Measurements from ENCODE around the gene BTG1.
A peak's percentile ranks its signal among the peaks of the same experiment; 100 is the strongest.

The BTG1 gene, protein sequence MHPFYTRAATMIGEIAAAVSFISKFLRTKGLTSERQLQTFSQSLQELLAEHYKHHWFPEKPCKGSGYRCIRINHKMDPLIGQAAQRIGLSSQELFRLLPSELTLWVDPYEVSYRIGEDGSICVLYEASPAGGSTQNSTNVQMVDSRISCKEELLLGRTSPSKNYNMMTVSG

DNA sequence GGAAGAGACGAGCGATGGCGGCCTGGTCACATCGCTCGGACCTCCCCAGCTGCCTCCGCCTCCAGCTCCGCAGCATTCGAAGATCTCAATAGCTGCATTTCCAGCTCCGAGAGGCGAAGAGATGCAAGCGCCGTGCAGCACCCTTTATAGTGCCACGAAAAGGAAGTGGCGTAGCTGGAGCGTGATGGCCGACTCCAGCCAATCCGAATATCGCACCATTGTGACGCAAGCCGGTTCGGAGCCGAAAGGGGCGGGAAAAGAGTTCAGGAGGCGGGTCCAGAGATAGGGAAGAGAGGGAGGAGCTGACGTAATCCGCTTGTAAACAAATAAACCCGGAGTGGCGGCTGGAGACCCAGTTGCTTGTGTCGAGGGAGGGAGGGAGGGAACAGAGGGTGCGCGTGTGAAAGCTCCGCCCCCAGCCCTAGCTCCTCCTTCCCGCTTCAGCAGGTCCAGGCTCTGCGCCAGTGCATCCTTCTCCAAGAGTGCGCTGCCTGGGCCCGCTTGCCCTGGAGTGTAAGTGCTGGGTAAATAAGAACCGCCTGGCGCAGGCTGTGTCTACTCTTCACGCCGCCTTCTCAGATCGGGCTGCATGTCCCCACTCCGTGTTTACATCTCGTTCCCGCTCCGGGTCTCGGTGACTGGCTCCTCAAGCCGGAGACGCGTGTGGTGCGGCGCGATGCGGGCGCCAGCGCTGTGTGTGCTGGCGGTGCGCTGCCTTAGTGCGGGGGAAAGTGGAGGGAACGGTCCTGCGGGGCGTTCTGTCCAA lies at the start of gene BTG1:
BTG1 (minus strand) TSS at position 116 of the 766 bp plus-strand sequence. CDS start 311 bp downstream, outside the sequence.
- DNase-seq: peak; percentile 100

DNA sequence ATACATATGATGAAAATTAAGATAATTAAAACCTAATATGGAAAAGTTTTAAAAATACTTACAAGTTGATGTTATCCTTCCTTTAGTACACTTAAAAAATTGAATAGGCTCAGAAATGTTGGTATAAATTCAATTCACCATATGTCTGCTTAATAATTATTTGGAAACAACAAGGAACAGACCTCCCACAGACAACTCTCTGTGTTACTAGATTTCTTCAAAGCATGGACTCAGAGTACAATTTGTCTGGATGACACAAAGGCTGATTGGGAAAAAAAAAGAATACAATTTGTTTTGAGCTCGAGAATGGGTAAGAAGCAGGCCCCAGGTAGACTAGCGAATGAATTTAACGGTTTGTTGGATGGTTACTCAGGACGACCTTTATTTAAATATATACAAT lies 48.9 kb upstream of the BTG1 start:
- no peak for DNase-seq

DNA sequence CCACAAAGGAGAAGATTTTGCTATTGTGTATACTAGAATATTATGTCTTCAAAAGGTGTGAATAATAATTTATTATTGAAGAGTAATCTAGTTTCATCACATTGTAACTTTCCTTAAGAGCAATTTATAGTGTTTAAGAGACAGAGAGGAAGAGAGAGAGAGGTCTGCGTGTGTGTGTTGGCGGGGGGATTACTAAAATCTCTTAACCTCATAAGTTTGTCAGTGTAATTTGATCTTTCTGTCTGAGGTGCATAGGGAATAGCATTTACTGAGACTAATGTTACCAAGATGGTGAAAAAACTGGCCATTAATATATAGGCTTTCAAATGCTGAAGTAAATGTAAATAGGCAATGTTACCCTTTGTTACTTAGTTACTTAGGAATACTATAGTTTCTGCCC lies 48.2 kb upstream of the BTG1 start:
- no peak for DNase-seq

DNA sequence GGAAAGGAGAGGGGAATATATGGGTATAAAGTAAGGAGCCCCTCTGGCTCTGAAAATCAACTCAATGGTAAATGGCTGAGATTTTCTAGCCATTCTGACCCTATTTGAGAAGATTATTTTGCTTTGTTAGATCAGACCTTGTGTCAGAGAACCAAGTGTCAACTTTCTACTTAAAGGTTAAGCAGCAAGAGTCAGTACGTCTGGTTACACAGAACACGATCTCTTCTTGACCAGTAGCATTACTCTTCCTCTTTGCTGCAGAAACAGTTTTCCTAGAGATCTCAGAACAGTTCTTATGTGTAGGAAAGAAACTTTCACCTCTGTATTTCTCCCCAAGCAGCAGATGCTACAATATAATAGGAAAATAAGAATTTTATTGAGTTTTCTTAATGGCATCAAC lies 47.4 kb upstream of the BTG1 start:
- no peak for DNase-seq

DNA sequence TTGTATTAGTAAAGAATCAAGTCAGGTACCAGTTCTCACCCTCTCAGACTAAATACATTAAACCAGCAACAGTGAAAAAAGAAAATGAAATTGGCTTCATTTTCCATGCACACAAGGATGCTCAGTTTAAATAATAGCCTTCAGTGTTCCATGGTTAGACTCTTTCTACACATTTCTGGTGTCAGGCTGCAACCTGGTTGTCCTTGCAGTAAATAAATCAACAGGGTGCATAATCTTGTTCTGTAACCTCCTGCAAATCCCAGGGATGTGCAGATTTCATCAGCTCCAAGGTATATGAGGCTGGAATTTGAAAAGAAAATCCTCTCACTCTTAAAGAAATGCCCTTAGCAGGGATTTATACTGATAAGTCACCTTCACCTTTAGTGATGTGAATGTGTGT lies 46.7 kb upstream of the BTG1 start:
- DNase-seq: no peak

DNA sequence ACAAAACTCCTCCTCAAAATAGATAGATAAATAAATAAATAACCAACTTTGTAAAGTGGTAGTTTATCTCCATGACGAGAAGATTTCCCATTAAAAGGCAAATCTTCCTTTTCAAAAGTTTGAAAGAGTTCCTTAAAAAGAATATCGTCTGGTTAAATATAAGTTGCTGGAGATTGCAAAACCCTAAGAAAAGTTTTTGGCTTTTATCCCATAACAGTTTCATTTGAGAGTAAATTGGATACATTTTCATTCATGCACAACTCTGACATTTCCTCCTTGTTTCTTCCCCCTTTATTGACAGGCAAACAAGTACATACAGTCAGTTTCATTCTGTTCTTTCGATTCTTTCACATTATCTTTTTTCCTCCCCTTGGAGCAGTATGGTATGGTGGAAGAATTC lies 45.4 kb upstream of the BTG1 start:
- no peak for DNase-seq

DNA sequence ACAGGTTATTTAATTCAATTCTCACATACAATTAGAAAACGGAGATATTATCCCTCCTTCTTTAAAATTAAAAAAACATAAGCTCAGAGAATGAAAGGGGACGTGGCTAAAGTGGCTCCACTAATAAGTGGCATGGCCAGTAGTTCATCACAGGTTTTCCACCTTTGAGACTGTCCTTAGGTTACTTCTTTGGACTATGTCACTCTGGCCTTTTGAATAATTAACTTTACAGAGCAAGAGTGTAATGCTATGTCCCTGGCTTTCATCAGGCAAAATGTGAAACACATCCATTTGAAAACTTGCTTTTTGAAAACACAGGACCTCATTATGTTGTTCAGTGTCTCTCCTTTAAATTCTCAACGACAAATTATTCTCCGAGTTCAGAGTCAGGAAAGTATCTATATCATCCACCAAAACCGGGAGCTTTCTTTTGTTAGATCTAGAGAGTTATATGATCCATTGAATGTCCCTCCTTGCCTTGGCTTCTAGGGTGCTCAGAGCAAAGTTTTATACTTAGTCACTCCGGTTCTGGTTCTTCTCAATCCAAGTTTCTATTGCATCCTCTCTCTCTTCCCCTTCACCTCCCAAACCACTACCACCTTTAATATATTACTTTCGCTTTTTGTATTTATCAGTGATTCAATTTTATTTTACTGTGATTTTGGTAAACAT lies 43.0 kb upstream of the BTG1 start:
- DNase-seq: no peak

DNA sequence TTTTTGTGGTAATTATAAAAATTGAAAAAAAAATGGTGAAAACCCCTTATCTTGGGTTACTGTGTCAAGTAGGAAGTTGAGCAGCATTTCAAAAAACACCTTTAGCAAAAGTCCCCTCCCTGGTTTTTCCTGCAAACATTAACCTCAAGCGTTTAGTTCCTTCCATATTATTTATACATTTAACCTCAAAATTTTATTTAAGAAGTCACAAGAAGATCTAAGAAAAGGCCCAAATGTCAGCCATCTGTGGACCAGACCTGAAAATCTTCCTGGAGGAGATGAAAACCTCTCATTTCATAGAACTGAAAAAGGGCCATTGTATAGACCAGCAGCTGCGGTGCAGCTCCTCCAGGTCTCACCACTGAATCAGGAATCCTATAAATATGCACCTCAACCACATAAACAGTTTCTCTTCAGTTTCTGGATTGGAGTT lies 40.4 kb upstream of the BTG1 start:
- no peak for DNase-seq

DNA sequence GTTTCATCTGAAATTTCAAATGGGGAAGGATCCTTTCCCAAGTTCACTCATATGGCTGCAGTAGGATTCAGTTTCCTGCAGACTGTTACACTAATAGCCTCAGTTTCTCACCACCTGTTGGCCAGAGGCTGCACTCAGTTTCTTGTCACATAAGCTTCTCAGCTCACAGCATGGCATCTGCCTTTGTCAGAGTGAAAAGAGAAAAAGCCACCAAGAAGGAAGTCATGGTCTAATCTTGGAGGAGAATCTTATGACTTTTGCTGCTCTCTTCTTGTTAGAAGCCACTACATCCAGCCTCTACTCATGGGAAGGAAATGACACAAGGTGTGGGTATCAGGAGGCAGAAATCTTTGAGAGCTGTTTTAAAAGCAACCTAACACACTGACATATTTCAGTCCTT lies 39.4 kb upstream of the BTG1 start:
- no peak for DNase-seq

DNA sequence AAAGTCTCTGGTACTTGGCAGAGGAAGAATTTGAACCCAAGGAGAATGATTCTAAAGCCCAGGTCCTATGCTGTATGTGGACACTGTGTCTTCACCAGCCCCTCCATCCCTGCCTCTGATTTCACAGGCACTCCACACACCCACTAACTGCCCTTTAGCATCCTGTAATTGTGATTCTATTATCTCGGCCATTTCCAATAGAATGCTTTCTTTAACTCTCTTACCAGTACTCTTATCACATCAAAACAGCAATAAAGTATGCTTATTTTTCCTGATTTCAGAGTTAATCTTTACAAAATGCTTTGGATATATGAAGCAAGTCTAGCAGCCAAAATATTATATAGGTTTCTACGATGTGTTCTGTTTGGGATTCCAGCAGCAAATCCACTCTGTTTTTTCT lies 37.9 kb upstream of the BTG1 start:
- DNase-seq: no peak

DNA sequence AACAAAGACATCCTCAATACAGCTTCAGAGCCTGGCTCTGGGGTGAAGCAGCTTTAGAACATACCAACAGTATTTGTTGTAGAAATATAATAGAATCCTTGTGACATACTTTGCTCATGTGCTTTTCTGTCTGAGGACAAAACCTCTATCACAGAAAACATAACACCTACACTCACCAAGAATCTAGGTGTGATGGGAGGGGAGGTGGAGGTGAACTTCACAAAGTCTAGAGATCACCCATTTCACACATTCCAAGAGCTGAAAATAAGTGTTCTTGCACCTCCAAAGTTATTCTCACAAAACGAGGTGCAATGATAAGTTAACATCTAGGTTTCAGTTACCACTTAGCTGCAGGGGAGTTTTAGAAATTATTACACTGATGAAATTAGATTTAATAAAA lies 32.7 kb upstream of the BTG1 start:
- no peak for DNase-seq

DNA sequence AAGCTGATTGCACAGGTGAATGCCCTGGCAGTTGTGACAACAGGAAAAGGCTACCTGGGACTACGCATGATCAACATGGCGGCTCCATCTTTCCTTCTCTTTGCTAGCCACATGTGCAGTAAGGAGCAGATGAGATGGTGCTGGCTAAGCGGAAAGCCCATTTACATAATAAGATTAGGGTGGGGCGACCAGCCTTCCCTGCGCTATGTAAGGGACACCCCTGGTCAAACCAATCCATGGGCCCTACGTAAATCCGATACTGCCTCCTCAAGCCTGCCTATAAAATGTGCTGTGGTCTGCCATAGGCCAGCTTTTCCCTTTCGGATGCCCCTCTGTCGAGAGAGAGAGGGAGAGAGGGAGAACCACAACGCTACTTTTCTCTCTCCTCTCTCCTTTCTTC lies 31.0 kb upstream of the BTG1 start:
- DNase-seq: no peak

DNA sequence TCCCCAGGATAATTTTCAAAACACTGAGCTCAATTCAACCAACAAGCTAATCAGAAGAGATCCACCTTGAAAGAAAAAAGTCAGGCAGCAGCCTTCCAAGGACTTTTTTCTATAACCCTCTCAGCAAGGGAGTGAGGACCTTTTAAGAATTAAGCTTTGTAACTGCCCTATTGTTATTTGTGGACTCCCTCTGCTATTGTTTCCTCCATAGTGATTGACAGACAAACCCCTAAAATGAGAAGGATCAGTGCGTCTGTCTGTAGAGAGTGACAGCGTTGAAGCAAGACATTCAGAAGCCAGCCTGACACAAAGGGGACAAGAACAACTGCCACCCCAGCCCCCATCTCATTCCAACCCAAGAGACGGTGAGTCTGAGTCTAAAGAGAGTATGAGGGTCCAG lies 30.3 kb upstream of the BTG1 start:
- no peak for DNase-seq

DNA sequence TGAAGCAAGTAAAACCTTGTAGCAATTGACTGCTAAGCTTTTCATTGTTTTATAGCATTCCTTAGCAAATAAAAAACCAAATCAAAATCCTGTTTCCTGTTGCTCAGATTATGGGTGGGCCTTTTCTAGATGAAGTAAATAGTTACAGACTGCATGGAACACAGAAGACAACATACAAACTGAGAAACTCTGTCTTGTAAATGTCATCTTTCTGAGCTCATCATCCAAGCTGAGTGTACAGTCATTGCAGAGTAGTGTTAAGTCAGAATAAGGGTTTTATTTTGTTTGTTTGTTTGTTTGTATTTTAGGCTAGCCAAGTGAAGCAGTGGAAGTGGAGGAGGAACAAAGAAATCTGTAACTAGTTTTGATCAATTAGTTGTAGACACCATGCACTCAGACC lies 24.4 kb upstream of the BTG1 start:
- DNase-seq: no peak

DNA sequence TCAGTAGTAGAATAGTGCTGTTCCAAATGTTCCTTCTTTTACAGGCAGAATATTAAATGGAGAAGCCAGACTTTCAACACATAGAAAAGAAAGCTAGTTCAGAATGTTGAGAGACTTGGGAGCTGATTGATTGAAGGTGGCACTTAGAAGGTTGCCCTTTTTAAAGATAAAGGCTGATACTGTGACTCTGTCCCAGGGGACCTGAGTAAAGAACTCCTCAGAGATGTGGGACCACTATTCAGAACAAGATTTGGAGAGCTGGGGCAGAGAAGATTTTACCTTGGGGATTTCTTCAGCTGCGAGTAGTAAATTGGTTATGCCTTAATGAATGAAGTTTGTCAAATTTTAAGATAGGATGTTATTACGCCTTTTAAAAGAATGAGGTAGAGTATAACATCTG lies 21.4 kb upstream of the BTG1 start:
- no peak for DNase-seq

DNA sequence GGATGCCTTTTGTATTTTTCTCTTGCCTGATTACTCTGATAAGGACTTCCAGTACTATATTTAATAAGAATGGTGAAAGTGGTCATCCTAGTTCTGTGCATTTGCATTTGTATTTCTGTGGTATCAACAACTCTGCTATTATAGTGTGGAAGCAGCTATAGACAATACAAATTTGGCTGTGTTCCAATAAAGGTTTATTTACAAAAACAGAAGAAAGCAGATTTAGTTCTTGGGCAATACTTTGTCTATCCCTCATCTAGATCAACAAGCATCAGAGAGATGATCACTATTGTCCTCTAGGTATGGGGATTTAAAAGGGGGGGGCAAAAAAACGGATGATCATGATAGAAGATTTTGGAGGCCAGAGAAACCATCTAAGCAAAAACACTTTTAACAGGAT lies 19.1 kb upstream of the BTG1 start:
- DNase-seq: no peak

DNA sequence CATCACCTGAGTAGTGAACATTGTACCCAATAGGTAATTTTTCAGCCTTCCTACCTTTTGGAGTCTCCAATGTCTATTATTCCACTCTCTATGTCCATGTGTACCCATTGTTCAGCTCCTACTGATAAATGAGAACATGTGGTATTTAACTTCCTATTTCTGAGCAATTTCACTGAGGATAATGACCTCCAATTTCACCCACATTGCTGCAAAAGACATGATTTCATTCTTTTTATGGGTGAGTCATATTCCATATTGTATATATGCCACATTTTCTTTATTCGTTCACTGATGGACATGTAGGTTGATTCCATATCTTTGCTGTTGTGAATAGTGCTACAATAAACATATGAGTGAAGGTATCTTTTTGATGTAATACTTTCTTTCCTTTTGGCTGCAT lies 16.4 kb upstream of the BTG1 start:
- DNase-seq: no peak

DNA sequence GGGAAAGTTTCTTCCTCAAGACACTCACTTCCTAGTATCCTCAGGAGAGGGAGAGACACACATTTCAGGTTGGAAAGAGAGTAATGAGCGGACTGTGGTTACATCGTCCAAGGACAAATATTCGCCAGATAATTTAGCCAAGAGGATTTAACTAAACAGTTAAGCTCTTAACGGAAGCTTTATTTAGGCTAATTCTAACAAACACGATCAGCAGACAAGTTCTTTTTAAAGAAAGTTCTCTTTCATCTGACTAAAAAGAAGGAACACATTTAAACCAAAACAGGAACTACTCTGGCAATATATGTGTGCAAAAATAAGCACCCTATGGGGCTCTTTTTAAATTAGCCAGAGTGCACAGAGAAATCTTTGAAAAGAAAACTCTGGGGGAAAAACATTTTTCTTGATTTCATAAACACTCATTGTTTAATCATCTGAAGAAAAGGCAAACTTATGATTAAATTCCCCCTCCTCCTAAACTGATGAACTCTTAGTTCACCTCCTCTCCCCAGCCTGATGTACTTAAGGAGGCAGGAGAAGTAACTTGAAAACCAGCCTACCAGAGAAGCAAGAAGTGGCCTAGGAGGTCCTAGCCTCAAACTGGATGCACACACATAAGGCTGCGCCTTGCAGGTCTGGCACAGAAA lies 13.3 kb upstream of the BTG1 start:
- no peak for DNase-seq

DNA sequence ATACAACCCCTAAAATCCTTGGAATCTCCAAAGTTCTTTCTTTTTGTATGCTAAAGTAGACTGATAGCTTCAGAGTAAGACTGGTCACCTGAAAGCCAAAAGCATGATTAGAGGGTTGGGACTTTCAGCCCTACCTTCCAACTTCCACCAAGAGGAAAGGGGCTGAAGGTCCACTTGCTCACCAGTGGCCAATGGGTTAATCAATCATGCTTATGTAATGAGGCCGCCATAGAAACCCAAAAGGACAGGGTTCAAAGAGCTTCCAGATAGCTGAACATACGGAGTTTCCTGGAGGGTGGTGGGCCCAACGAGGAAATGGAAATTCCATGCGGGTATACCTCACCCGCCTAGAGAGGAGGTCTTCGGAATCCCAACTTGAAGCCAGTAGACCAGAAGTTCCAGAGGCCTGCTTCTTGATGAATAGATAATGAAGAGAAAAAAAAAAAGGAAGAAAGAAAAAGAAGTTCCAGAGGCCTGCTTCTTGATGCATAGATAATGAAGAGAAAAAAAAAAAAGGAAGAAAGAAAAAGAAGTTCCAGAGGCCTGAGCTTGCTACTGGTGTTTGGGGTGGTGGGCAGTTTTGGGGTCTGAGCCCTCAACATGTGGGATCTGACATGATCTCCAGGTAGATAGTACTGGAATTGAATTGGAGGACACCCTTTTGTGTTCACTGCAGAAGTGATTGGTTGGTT lies 11.2 kb upstream of the BTG1 start:
- no peak for DNase-seq

DNA sequence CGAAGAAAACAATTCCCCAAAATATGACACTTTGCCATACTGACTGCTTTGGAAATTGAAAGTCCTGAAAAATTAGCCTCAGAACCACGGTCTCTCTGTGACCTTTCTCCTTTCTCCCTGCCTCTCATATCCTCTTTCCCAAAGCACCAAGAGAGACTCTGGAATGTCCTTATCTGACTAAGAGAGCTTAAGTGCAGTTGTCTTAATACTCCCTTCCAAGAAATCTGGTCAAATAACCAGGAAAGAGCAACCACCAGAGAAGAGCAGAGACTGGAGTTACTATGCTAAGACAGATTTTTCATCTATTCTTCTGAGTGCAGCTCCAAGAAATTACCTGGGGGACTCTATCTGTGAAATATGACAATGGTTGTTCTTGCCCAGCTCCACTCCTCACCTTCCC lies 10.5 kb upstream of the BTG1 start:
- DNase-seq: no peak

DNA sequence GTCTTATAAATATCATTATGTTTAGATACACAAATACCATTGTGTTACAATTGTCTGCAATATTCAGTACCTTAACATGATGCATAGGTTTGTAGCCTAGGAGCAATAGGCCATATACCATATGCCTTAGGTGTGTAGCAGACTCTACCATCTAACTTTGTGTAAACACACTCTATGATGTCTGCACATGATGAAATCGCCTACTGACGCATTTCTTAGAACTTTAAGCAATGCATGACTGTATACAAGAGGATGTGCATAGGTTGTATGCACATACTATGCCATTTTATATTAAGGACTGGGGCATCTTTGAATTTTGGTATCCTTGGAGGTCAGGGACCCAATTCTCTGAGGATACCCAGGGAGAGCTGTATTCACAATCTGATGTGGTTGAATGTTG lies 10.1 kb upstream of the BTG1 start:
- DNase-seq: no peak

DNA sequence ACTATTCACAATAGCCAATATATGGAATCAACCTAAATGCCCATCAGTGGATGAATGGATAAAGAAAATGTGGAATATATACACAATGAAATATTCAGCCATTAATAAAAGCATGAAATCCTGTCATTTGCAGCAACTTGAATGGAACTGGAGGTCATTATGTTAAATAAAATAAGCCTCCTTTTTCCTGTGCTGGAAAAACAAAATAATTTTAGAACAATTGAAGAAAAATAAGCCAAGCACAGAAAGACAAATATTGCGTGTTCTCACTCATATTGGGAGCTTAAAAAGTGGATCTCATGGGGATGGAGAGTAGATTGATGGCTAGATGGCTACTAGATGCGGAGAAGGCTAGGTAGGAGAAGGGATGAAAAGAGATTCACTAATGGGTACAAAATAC lies 6.3 kb upstream of the BTG1 start:
- no peak for DNase-seq

DNA sequence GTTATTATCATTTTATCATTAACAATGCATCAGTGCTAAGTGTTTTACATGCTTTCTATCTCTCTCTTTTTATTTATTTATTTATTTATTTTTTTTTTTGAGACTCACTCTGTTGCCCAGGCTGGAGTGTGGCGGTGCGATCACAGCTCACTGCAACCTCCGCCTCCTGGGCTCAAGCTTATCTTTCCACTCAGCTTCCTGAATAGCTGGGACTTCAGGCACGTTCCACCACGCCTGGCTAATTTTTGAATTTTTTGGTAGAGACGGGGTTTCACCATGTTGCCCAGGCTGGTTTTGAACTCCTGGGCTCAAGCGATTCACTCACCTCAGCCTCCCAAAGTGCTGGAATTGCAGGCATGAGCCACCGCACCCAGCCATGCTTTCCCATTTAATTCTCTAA lies 3.9 kb upstream of the BTG1 start:
- DNase-seq: no peak
